Activated B cell treated with CpG ODN at 0.5 μM for 24 hours (primary cell): ENCODE results near the gene CSMD2. TPM values are rescaled to one million over a fixed set of nuclear protein-coding genes. Genes with fewer than 3 reads are reported as not detected.

Source experiments
- ATAC-seq: fragments of 200-7000 bp; cut with Tn5 transposase; one replicate; pipeline ENCODE4 v1.10.0; 2021; ENCODE audit warnings: low read depth, mild to moderate bottlenecking, moderate library complexity
- CTCF ChIA-PET: fragments of 350-600 bp; sonication (Branson Sonifier 250); formaldehyde crosslinking; loops from one replicate; lab custom pipeline; 2021; ENCODE audit warnings: antibody characterized with exemption; lab: Charles Lee
- POLR2A ChIA-PET: fragments of 350-600 bp; sonication (Branson Sonifier 250); formaldehyde crosslinking; loops from one replicate; lab custom pipeline; 2021; ENCODE audit warnings: antibody characterized with exemption; lab: Charles Lee
- DNase-seq: peaks from one replicate; pipeline ENCODE4 v3.0.0; 2022
- H3K27ac Mint-ChIP-seq: one replicate; pipeline ENCODE4 v1.8.0; 2020; ENCODE audit warnings: mixed read lengths
- H3K27me3 Mint-ChIP-seq: one replicate; pipeline ENCODE4 v1.8.0; 2021; ENCODE audit warnings: mixed read lengths
- H3K36me3 Mint-ChIP-seq: one replicate; pipeline ENCODE4 v1.8.0; 2021; ENCODE audit warnings: low read depth, mixed read lengths
- H3K4me1 Mint-ChIP-seq: one replicate; pipeline ENCODE4 v1.8.0; 2021; ENCODE audit warnings: mixed read lengths
- H3K4me3 Mint-ChIP-seq: one replicate; pipeline ENCODE4 v1.8.0; 2020; ENCODE audit warnings: mild to moderate bottlenecking, mixed read lengths
- H3K9me3 Mint-ChIP-seq: one replicate; pipeline ENCODE4 v1.8.0; 2020; ENCODE audit warnings: mixed read lengths
- intact Hi-C: fragments of 100-400 bp; cut with micrococcal nuclease; formaldehyde crosslinking; loops from one replicate; pipeline ENCODE4 v1.15.1; 2024
- total RNA-seq: library from RNA; stranded (reverse); gene quantifications from 2 replicates; pipeline ENCODE4 v1.2.3, GENCODE V29; 2022
- TF ChIP-seq, protein P1 (sequence below): fragments of 200-600 bp; IDR thresholded peaks from one replicate; pipeline ENCODE4 v1.8.0; 2022; ENCODE audit warnings: antibody characterized with exemption, mild to moderate bottlenecking

The CSMD2 gene
- total RNA-seq, 1 donor from 2014 or later: not detected

DNA sequence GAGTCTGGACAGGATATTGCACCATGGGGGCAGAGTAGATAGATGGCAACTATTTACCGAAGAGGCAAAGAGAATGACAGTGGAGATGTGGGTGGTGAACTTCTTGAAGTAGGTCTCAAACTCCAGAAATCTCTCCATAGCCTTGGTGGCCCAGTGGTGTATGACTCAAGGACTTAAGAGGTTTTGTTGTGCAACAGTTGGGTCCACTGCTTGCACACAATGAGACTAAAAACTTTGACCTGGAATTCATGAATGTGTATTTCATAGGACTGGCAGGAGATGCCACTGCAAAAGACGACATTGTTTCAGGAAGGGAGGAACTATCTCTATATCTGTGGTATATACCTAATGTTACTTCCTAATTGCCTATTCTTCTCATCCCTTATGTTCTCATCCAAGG lies 616.7 kb downstream of the CSMD2 start:
- Mint-ChIP-seq H3K27ac (no peak overlapping the region), H3K36me3 (no peaks in the 10 kb centered on the region), H3K27me3 (peaks cover 12% of the 10 kb centered on the region), H3K9me3 (peaks cover 10% of the 10 kb centered on the region), H3K4me3 (no peak overlapping the region), H3K4me1 (no peaks in the 10 kb centered on the region)
- DNase-seq: no peak
- POLR2A ChIA-PET: no interaction called here
- TF ChIP-seq, protein P1, sequence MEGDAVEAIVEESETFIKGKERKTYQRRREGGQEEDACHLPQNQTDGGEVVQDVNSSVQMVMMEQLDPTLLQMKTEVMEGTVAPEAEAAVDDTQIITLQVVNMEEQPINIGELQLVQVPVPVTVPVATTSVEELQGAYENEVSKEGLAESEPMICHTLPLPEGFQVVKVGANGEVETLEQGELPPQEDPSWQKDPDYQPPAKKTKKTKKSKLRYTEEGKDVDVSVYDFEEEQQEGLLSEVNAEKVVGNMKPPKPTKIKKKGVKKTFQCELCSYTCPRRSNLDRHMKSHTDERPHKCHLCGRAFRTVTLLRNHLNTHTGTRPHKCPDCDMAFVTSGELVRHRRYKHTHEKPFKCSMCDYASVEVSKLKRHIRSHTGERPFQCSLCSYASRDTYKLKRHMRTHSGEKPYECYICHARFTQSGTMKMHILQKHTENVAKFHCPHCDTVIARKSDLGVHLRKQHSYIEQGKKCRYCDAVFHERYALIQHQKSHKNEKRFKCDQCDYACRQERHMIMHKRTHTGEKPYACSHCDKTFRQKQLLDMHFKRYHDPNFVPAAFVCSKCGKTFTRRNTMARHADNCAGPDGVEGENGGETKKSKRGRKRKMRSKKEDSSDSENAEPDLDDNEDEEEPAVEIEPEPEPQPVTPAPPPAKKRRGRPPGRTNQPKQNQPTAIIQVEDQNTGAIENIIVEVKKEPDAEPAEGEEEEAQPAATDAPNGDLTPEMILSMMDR: no peak
- intact Hi-C loops: no loop called here
- no peak for ATAC-seq
- CTCF ChIA-PET: no interaction called here

DNA sequence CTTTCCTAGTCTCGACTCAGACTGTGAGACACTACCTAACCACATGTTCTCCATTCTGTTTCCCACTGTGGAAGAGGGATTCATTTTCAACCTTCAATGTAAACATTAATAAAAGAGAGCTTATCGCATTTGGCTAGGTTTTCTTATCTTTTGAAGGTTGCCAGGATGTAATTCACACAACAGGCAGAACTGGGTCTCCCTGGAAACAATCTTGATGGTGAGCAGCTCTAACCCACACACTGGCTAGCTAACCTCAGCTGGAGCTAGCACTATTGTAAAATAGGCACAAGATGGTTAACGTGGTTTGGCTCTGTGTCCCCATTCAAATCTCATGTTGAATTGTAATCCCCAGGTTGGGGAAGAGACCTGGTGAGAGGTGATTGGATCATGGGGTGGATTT lies 617.5 kb downstream of the CSMD2 start:
- H3K9me3 Mint-ChIP-seq: peaks cover 7% of the 10 kb centered on the region
- POLR2A ChIA-PET: no interaction called here

DNA sequence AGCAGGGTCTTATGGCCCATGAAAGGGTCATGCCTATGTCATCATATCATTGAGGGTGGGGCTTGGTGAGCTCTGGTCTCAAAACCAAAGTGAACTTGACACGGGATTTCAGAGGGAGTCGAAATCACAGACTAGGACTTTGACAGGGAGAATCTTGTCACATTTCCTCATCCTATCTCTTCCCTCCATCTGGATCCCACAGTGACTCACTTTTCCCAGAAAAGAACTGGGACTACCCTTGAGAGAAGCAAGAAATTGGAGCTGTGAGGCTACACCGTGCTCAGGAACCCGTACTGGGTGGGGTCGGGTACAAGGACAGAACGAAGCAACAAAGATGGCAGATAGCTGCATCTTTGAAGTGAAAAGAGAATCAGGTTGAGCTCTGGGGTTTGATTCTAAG lies 623.1 kb downstream of the CSMD2 start:
- CTCF ChIA-PET: no interaction called here
- no peaks in the 10 kb centered on the region for H3K4me1 Mint-ChIP-seq
- H3K9me3 Mint-ChIP-seq: no peaks in the 10 kb centered on the region
- ATAC-seq (no peak), DNase-seq (no peak)
- no peak overlapping the region for H3K27ac Mint-ChIP-seq
- H3K27me3 Mint-ChIP-seq: peaks cover 7% of the 10 kb centered on the region
- POLR2A ChIA-PET: no interaction called here
- no peaks in the 10 kb centered on the region for H3K36me3 Mint-ChIP-seq
- intact Hi-C loops: no loop called here
- TF ChIP-seq, protein P1: no peak
- H3K4me3 Mint-ChIP-seq: no peak overlapping the region

More for the DNA sequence above, 617.5 kb downstream of the CSMD2 start:
- no peak for DNase-seq
- TF ChIP-seq, protein P1: no peak
- intact Hi-C loops: no loop called here
- H3K27ac Mint-ChIP-seq: no peak overlapping the region
- no peak overlapping the region for H3K4me3 Mint-ChIP-seq
- CTCF ChIA-PET: no interaction called here
- ATAC-seq: no peak
- no peaks in the 10 kb centered on the region for H3K36me3 Mint-ChIP-seq
- H3K4me1 Mint-ChIP-seq: no peaks in the 10 kb centered on the region
- H3K27me3 Mint-ChIP-seq: peaks cover 12% of the 10 kb centered on the region

DNA sequence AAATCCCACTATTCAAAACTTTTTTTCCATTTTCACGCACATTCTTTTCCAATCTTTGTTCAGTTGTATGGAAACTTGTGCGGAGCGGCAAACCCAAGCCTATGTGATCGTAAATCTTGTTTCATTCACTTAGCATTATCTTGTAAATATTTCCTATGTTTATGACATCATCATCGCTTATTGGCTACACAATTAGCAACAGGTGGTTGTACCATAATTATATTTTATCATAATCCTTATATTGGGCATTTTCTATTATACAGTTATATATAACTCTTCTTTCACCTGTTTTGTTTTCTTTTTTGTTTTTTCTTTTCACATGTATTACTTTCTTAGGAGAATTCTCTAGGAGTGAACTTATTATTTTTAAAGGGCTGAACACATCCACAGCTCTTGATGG lies 627.1 kb downstream of the CSMD2 start:
- POLR2A ChIA-PET: no interaction called here
- no peak for ATAC-seq
- intact Hi-C loops: no loop called here

DNA sequence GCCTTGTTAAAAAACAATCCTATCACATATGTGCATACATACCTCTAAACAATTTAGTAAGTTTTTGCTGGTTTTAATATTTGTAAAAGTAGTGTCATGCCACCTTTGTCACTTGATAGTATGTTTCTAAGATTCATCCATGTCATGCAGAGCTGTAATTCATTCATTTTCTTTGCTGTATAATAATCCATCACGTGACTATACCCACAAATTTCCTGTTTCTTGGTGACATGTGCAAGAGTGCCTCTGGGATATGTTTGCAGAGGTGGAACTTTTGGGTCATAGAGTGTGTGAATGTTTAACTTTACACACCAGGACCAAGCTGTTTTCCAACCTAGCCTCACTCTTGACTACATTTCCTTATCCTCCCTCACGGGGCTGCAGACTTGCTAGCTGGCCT lies 629.7 kb downstream of the CSMD2 start:
- ChIA-PET POLR2A (no interaction called here), CTCF (no interaction called here)
- no peaks in the 10 kb centered on the region for H3K36me3 Mint-ChIP-seq
- H3K27me3 Mint-ChIP-seq: peaks cover 1% of the 10 kb centered on the region
- no peaks in the 10 kb centered on the region for H3K4me1 Mint-ChIP-seq
- TF ChIP-seq, protein P1: no peak
- ATAC-seq: no peak
- intact Hi-C loops: no loop called here
- H3K27ac Mint-ChIP-seq: no peak overlapping the region
- no peak overlapping the region for H3K4me3 Mint-ChIP-seq
- DNase-seq: no peak
- peaks cover 5% of the 10 kb centered on the region for H3K9me3 Mint-ChIP-seq

More for the DNA sequence above, 627.1 kb downstream of the CSMD2 start:
- peaks cover 1% of the 10 kb centered on the region for H3K27me3 Mint-ChIP-seq
- TF ChIP-seq, protein P1: no peak
- no peak overlapping the region for H3K4me3 Mint-ChIP-seq
- no peaks in the 10 kb centered on the region for H3K36me3 Mint-ChIP-seq
- CTCF ChIA-PET: no interaction called here
- no peaks in the 10 kb centered on the region for H3K4me1 Mint-ChIP-seq
- no peaks in the 10 kb centered on the region for H3K9me3 Mint-ChIP-seq
- H3K27ac Mint-ChIP-seq: no peak overlapping the region
- no peak for DNase-seq
